A549 treated with dexamethasone at 1 μM for 4 hours (cell line): ENCODE results near the gene PCDHGA9. TPM values are rescaled to one million over a fixed set of nuclear protein-coding genes. Genes with fewer than 3 reads are reported as not detected.

Experiments used
- total RNA-seq: library from RNA; stranded (reverse); fragments of 200-300 nt; extraction: Qiagen RNA extraction; gene quantifications from 5 replicates; pipeline ENCODE4 v1.2.3, GENCODE V29; 2022

PCDHGA9 gene
- total RNA-seq, 1 experiment from 2014 or later, result 0.07 TPM

DNA sequence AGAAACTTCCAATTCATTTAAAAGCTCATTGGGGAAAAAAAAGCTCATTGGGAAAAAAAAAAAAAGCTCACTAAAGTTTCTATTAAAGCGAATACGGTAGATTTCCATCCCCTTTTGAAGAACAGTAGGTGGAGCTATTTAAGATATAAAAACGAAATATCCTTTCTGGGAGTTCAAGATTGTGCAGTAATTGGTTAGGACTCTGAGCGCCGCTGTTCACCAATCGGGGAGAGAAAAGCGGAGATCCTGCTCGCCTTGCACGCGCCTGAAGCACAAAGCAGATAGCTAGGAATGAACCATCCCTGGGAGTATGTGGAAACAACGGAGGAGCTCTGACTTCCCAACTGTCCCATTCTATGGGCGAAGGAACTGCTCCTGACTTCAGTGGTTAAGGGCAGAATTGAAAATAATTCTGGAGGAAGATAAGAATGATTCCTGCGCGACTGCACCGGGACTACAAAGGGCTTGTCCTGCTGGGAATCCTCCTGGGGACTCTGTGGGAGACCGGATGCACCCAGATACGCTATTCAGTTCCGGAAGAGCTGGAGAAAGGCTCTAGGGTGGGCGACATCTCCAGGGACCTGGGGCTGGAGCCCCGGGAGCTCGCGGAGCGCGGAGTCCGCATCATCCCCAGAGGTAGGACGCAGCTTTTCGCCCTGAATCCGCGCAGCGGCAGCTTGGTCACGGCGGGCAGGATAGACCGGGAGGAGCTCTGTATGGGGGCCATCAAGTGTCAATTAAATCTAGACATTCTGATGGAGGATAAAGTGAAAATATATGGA, 27.9 kb downstream of the PCDHGA9 start, which contains the start of gene PCDHGA12:
PCDHGA12 (plus strand) TSS at position 176 of the 782 bp plus-strand sequence; CDS start at position 429, 253 bp downstream.

Other genes with a start within 250 kb of the PCDHGA9 start
- gene PCDHB7, start 230.1 kb upstream of the PCDHGA9 start, total RNA-seq, result 0.02 TPM in 1 of 5 replicates, not detected in the others
- 0.15 to 0.41 TPM (median 0.29 TPM) in 5 replicates for gene PCDHB8, start 225.0 kb upstream of the PCDHGA9 start, total RNA-seq
- gene PCDHB16, start 220.4 kb upstream of the PCDHGA9 start, total RNA-seq, result 0.05 to 0.15 TPM (median 0.09 TPM) in 5 replicates
- 0.02 to 0.07 TPM in 2 of 5 replicates, not detected in the others for gene PCDHB9, start 215.6 kb upstream of the PCDHGA9 start, total RNA-seq
- 0.06 to 0.08 TPM (median 0.07 TPM) in 3 of 5 replicates, not detected in the others for gene PCDHB10, start 210.4 kb upstream of the PCDHGA9 start, total RNA-seq
- 0.07 to 0.08 TPM (median 0.07 TPM) in 4 of 5 replicates, not detected in the other for gene PCDHB11, start 203.2 kb upstream of the PCDHGA9 start, total RNA-seq
- 0.03 to 0.05 TPM in 2 of 5 replicates, not detected in the others for gene PCDHB12, start 194.1 kb upstream of the PCDHGA9 start, total RNA-seq
- 0.04 to 0.09 TPM (median 0.07 TPM) in 5 replicates for gene PCDHB13, start 188.9 kb upstream of the PCDHGA9 start, total RNA-seq
- gene PCDHB14, start 179.4 kb upstream of the PCDHGA9 start, total RNA-seq, result 0.01 to 0.09 TPM (median 0.06 TPM) in 5 replicates
- 0.05 to 0.16 TPM (median 0.05 TPM) in 5 replicates for gene PCDHB15, start 157.4 kb upstream of the PCDHGA9 start, total RNA-seq
- not detected in 5 replicates for gene SLC25A2, start 98.7 kb upstream of the PCDHGA9 start, total RNA-seq
- 61.8 to 74.9 TPM (median 70.3 TPM) in 5 replicates for gene TAF7, start 82.0 kb upstream of the PCDHGA9 start, total RNA-seq
- gene PCDHGA1, start 72.3 kb upstream of the PCDHGA9 start, total RNA-seq, result 0.22 to 0.32 TPM (median 0.26 TPM) in 5 replicates
- gene PCDHGA2, start 64.0 kb upstream of the PCDHGA9 start, total RNA-seq, result 0.46 to 0.83 TPM (median 0.69 TPM) in 5 replicates
- gene PCDHGA3, start 58.9 kb upstream of the PCDHGA9 start, total RNA-seq, result 0.02 to 0.05 TPM (median 0.03 TPM) in 4 of 5 replicates, not detected in the other
- gene PCDHGB1, start 52.7 kb upstream of the PCDHGA9 start, total RNA-seq, result 1.5 to 2.2 TPM (median 1.8 TPM) in 5 replicates
- 0.08 to 0.21 TPM (median 0.14 TPM) in 5 replicates for gene PCDHGA4, start 47.8 kb upstream of the PCDHGA9 start, total RNA-seq
- gene PCDHGB2, start 42.8 kb upstream of the PCDHGA9 start, total RNA-seq, result 0.05 to 0.16 TPM (median 0.11 TPM) in 5 replicates
- gene PCDHGA5, start 38.6 kb upstream of the PCDHGA9 start, total RNA-seq, result 0.09 to 0.21 TPM (median 0.15 TPM) in 5 replicates
- gene PCDHGB3, start 32.5 kb upstream of the PCDHGA9 start, total RNA-seq, result 0.09 to 0.43 TPM (median 0.21 TPM) in 5 replicates
- gene PCDHGA6, start 28.9 kb upstream of the PCDHGA9 start, total RNA-seq, result 0.12 to 0.32 TPM (median 0.29 TPM) in 5 replicates
- 0.73 to 1.1 TPM (median 0.95 TPM) in 5 replicates for gene PCDHGA7, start 20.0 kb upstream of the PCDHGA9 start, total RNA-seq
- gene PCDHGB4, start 15.1 kb upstream of the PCDHGA9 start, total RNA-seq, result 0.50 to 1.2 TPM (median 0.97 TPM) in 5 replicates
- 0.03 to 0.05 TPM (median 0.04 TPM) in 3 of 5 replicates, not detected in the others for gene PCDHGA8, start 10.1 kb upstream of the PCDHGA9 start, total RNA-seq
- gene PCDHGB5, start 4.8 kb upstream of the PCDHGA9 start, total RNA-seq, result 2.0 to 2.7 TPM (median 2.5 TPM) in 5 replicates
- gene PCDHGB6, start 5.2 kb downstream of the PCDHGA9 start, total RNA-seq, result 0.08 to 0.15 TPM (median 0.13 TPM) in 5 replicates
- 0.02 TPM in 2 of 5 replicates, not detected in the others for gene PCDHGA10, start 10.2 kb downstream of the PCDHGA9 start, total RNA-seq
- 0.02 to 0.11 TPM (median 0.07 TPM) in 5 replicates for gene PCDHGB7, start 14.9 kb downstream of the PCDHGA9 start, total RNA-seq
- gene PCDHGA11, start 18.3 kb downstream of the PCDHGA9 start, total RNA-seq, result 0.02 to 0.03 TPM in 2 of 5 replicates, not detected in the others
- not detected in 5 replicates for gene PCDHGA12, start 27.7 kb downstream of the PCDHGA9 start, total RNA-seq
- 6.1 to 7.2 TPM (median 6.6 TPM) in 5 replicates for gene PCDHGC3, start 73.2 kb downstream of the PCDHGA9 start, total RNA-seq
- not detected in 5 replicates for gene PCDHGC4, start 82.3 kb downstream of the PCDHGA9 start, total RNA-seq
- 0.03 TPM in 1 of 5 replicates, not detected in the others for gene PCDHGC5, start 86.3 kb downstream of the PCDHGA9 start, total RNA-seq
- gene DIAPH1, start 216.2 kb downstream of the PCDHGA9 start, total RNA-seq, result 92.7 to 102 TPM (median 96.0 TPM) in 5 replicates
- gene HDAC3, start 234.1 kb downstream of the PCDHGA9 start, total RNA-seq, result 46.9 to 49.8 TPM (median 48.3 TPM) in 5 replicates
- 3.0 to 4.2 TPM (median 3.8 TPM) in 5 replicates for gene RELL2, start 234.2 kb downstream of the PCDHGA9 start, total RNA-seq
- gene FCHSD1, start 248.6 kb downstream of the PCDHGA9 start, total RNA-seq, result 7.8 to 12.5 TPM (median 10.5 TPM) in 5 replicates